NT2/D1 (cell line): Measurements from ENCODE around the gene TENM4.

Experiments
- DNase-seq: peaks from one replicate; pipeline ENCODE4 v3.0.0-alpha.2; 2011; ENCODE audit warnings: low read depth, low spot score
- H3K27me3 ChIP-seq: 2 replicates; pipeline ENCODE4 v1.6.0; 2011; ENCODE audit warnings: mild to moderate bottlenecking; ENCODE audit not compliant: insufficient read length, insufficient read depth
- H3K36me3 ChIP-seq: 2 replicates; pipeline ENCODE4 v1.6.1; 2011; ENCODE audit warnings: mild to moderate bottlenecking, low read length, mixed read lengths; ENCODE audit not compliant: insufficient read depth, insufficient read length
- H3K4me1 ChIP-seq: 2 replicates; pipeline ENCODE4 v1.5.1; 2011; ENCODE audit not compliant: insufficient read depth, insufficient read length
- H3K4me3 ChIP-seq: 2 replicates; pipeline ENCODE4 v1.5.1; 2011; ENCODE audit warnings: low read depth; ENCODE audit not compliant: insufficient read length
- H3K9ac ChIP-seq: 2 replicates; pipeline ENCODE4 v1.6.0; 2011; ENCODE audit warnings: low read depth; ENCODE audit not compliant: insufficient read length
- H3K9me3 ChIP-seq: 2 replicates; pipeline ENCODE4 v1.5.1; 2011; ENCODE audit warnings: mild to moderate bottlenecking, low read length; ENCODE audit not compliant: insufficient read depth
- SUZ12 ChIP-seq: IDR thresholded peaks from 2 replicates; pipeline ENCODE4 v1.6.1; 2011; ENCODE audit not compliant: insufficient read length, insufficient read depth; ENCODE audit errors: extremely low read depth
- YY1 ChIP-seq: IDR thresholded peaks from 2 replicates; pipeline ENCODE4 v1.6.1; 2011; ENCODE audit not compliant: insufficient read length, insufficient read depth
- ZNF274 ChIP-seq: IDR thresholded peaks from 2 replicates; pipeline ENCODE4 v1.6.1; 2011; ENCODE audit warnings: mild to moderate bottlenecking, low read depth, low read length

The TENM4 gene

DNA sequence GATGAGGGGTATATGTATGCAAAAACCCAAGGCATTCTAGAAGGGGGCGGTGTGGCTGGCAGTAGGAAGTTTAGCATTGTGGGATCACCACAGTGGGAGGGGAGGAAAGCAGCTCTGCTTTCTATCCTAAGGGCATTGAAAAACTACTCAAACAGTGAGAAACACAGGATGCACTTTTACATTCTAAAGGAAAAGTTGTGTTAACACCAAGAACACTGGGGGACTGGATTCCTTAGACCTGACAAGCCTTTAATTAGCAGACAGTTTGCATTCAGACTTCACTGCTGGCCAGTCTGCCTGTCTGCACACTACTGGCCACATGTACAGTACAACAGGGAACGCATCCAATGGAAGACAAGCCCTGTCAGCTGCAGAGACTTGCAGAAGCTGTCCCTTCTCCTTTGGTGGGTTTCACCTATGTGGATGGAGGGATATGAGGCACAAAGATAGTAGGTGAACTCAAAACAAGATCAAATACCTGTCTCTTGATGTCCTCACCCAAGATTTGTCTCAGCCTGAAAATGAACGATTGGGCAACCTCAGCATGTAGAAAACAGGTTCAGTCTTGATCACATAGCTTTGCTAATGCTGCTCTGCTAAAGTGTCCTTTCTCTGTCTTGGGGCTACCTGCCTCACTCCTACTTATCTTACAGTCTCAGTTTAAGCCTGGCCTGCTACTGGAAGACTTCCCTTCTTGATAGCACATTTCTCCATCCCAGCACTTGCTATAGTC, 64.8 kb downstream of the TENM4 start:
- Histone ChIP-seq H3K4me3 (no peak overlapping the region), H3K9ac (no peak overlapping the region), H3K27me3 (peaks cover 5% of the 10 kb centered on the region), H3K9me3 (peaks cover 7% of the 10 kb centered on the region; the same call in 1 of the 2 replicates), H3K36me3 (no peaks in the 10 kb centered on the region), H3K4me1 (peaks cover 8% of the 10 kb centered on the region)
- TF ChIP-seq ZNF274 (no peak), SUZ12 (no peak), YY1 (no peak)
- peak; percentile 80 for DNase-seq

DNA sequence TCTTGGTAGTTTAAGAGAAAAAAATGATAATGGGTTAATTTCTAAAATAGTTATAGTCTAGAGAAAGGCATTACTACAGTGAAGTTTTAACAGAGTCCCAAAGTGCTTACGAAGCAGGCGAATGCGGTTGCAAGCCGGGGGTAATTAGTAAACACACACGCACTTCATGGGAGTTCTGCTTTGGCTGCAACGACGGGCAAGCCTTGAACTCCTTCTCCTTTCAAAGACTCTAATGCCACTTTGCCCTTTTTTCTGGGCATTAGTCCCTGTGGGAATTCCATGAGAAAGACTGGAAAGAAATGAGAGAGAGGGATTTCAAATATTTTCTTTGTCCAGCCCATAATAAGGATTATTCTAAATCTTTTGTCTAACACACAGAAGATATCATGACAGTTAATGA, 66.1 kb downstream of the TENM4 start:
- DNase-seq, result no peak
- Histone ChIP-seq H3K4me3 (no peak overlapping the region), H3K4me1 (peaks cover 8% of the 10 kb centered on the region), H3K36me3 (no peaks in the 10 kb centered on the region), H3K9ac (no peak overlapping the region), H3K9me3 (peaks cover 7% of the 10 kb centered on the region; the same call in 1 of the 2 replicates), H3K27me3 (peaks cover 5% of the 10 kb centered on the region)
- TF ChIP-seq YY1, result no peak
- TF ChIP-seq ZNF274, result no peak
- no peak for TF ChIP-seq SUZ12

GRCh38 chr11:79371724-79372123, 69.1 kb downstream of the TENM4 start:
- no peak overlapping the region for H3K9ac ChIP-seq
- H3K36me3 ChIP-seq, result no peaks in the 10 kb centered on the region
- no peak overlapping the region for H3K4me3 ChIP-seq
- H3K27me3 ChIP-seq, result peaks cover 2% of the 10 kb centered on the region
- no peak for DNase-seq
- TF ChIP-seq ZNF274, result no peak
- no peak for TF ChIP-seq YY1
- no peak for TF ChIP-seq SUZ12
- peaks cover 5% of the 10 kb centered on the region for H3K4me1 ChIP-seq
- peaks cover 1% of the 10 kb centered on the region; the same call in 1 of the 2 replicates for H3K9me3 ChIP-seq

GRCh38 chr11:79371152-79371551, 69.7 kb downstream of the TENM4 start:
- no peak overlapping the region for H3K9ac ChIP-seq
- no peaks in the 10 kb centered on the region for H3K36me3 ChIP-seq
- no peaks in the 10 kb centered on the region for H3K4me1 ChIP-seq
- no peaks in the 10 kb centered on the region for H3K27me3 ChIP-seq
- DNase-seq, result no peak
- TF ChIP-seq ZNF274 (no peak), SUZ12 (no peak), YY1 (no peak)
- H3K4me3 ChIP-seq, result no peak overlapping the region
- no peaks in the 10 kb centered on the region for H3K9me3 ChIP-seq

DNA sequence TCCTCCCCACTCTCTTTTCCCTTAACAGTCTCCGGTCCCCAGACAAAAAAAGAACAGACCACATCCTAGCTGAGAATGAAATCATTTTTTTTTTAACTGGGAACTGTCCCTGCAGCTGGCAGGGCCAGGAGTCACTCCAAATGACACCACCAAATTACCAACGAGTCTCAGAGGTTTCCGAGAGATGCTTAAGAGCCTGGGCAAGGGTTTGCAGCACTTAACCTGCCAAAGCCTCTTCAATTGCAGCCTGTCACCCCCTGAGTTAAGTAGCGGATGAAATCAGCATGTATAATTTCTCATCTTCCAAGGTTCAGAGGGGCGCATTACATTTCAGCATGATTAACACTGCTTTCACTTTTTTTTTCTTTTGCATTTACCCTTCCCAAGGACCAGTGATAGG, 71.8 kb downstream of the TENM4 start:
- Histone ChIP-seq H3K4me3 (no peak overlapping the region), H3K27me3 (no peaks in the 10 kb centered on the region), H3K36me3 (no peaks in the 10 kb centered on the region), H3K9me3 (no peaks in the 10 kb centered on the region), H3K4me1 (no peaks in the 10 kb centered on the region), H3K9ac (no peak overlapping the region)
- no peak for DNase-seq
- TF ChIP-seq YY1 (no peak), SUZ12 (no peak), ZNF274 (no peak)

DNA sequence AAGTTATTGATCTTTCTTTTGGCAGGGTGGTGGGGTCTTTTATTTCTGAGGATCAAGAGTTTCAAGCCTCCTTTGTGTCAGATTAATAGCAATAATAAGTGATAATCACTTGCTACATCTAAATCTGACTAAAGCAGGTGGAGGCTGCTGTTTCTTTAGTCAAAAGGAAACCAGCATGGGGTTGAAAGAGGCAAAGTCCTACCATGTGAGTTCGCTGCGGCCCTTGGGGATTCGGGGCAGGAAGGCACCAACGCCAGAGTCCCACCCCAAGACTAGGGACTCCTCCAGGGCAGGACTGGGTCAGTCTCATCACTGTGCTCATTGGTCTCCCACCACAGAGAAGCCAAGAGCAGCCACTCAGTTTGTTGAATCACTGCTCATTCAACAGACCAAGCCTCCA, 73.0 kb downstream of the TENM4 start:
- no peak for DNase-seq
- Histone ChIP-seq H3K4me3 (no peak overlapping the region), H3K9me3 (no peaks in the 10 kb centered on the region), H3K27me3 (no peaks in the 10 kb centered on the region), H3K36me3 (no peaks in the 10 kb centered on the region), H3K4me1 (no peaks in the 10 kb centered on the region), H3K9ac (no peak overlapping the region)
- no peak for TF ChIP-seq SUZ12
- no peak for TF ChIP-seq ZNF274
- TF ChIP-seq YY1, result no peak

- no peaks in the 10 kb centered on the region for H3K4me1 ChIP-seq
Observed at GRCh38 chr11:79366218-79366617, 74.6 kb downstream of the TENM4 start.

More at GRCh38 chr11:79366218-79366617, 74.6 kb downstream of the TENM4 start:
- H3K9ac ChIP-seq, result no peak overlapping the region
- H3K36me3 ChIP-seq, result no peaks in the 10 kb centered on the region
- no peaks in the 10 kb centered on the region for H3K9me3 ChIP-seq
- H3K27me3 ChIP-seq, result no peaks in the 10 kb centered on the region
- no peak for TF ChIP-seq ZNF274
- no peak for TF ChIP-seq YY1
- TF ChIP-seq SUZ12, result no peak
- no peak for DNase-seq
- H3K4me3 ChIP-seq, result no peak overlapping the region
